ENCODE measurements around the gene RUFY1.
"Not testable (repeated sequence)": the region's sequence is repeated elsewhere in the genome, so short reads cannot be mapped to it uniquely, and the experiment has no call there.

The RUFY1 gene

GRCh38 chr5:179550511-179551342 lies at the start of gene RUFY1:
RUFY1 (plus strand) TSS chr5:179550554; CDS start chr5:179550570, 16 bp downstream.
- Histone ChIP-seq H2AFZ (ENCODE audit: low read depth, low read length, severe bottlenecking) (peak within 1 kb of the TSS; percentile 80), H3K4me2 (ENCODE audit: low read depth, low read length, poor library complexity, severe bottlenecking) (peak within 1 kb of the TSS; percentile 92), H3K4me3 (ENCODE audit: insufficient read depth, low read length, poor library complexity, severe bottlenecking) (peak within 1 kb of the TSS; percentile 93), H3K27me3 (ENCODE audit: low read length) (no peaks in the 10 kb centered on the region), H3K36me3 (ENCODE audit: low read length) (no peaks in the 10 kb centered on the region), H3K9me3 (ENCODE audit: insufficient read depth, low read length) (no peaks in the 10 kb centered on the region), H3K9me2 (replicated peaks; ENCODE audit: insufficient read depth, low read length) (no peaks in the 10 kb centered on the region), H4K20me1 (ENCODE audit: low read depth, low read length) (no peaks in the 10 kb centered on the region), H3K9ac (ENCODE audit: low read length) (peak within 1 kb of the TSS; percentile 83), H3K79me2 (ENCODE audit: insufficient read depth, low read length) (peaks cover 45% of the 10 kb centered on the region), H3K27ac (ENCODE audit: low read depth, low read length) (peak within 1 kb of the TSS; percentile 86), H3F3A (ENCODE audit: insufficient read depth) (peaks cover 7% of the 10 kb centered on the region)
- TF ChIP-seq CTCF (IDR thresholded peaks at IDR 0.05; ENCODE audit: insufficient read depth, low read length, poor library complexity, severe bottlenecking): no peak
- no peak for TF ChIP-seq EZH2phosphoT487 (conservative IDR thresholded peaks at IDR 0.05; ENCODE audit: low read length)

- not testable (repeated sequence) for H3K36me3 ChIP-seq (ENCODE audit: low read length); H3K9me3 ChIP-seq (ENCODE audit: insufficient read depth, low read length); H3K4me3 ChIP-seq (ENCODE audit: insufficient read depth, low read length, poor library complexity, severe bottlenecking); H3K9me2 ChIP-seq (replicated peaks; ENCODE audit: insufficient read depth, low read length); H3K9ac ChIP-seq (ENCODE audit: low read length); H2AFZ ChIP-seq (ENCODE audit: low read depth, low read length, severe bottlenecking); H4K20me1 ChIP-seq (ENCODE audit: low read depth, low read length); H3K4me2 ChIP-seq (ENCODE audit: low read depth, low read length, poor library complexity, severe bottlenecking); H3K27ac ChIP-seq (ENCODE audit: low read depth, low read length); H3K79me2 ChIP-seq (ENCODE audit: insufficient read depth, low read length); H3F3A ChIP-seq (ENCODE audit: insufficient read depth); H3K27me3 ChIP-seq (ENCODE audit: low read length)
These were observed 48.4 kb upstream of the RUFY1 start for GRCh38 chr5:179501997-179502396.

- not testable (repeated sequence) for H3K9me2 ChIP-seq (replicated peaks; ENCODE audit: insufficient read depth, low read length); H3K4me2 ChIP-seq (ENCODE audit: low read depth, low read length, poor library complexity, severe bottlenecking); H3K9me3 ChIP-seq (ENCODE audit: insufficient read depth, low read length); H3K9ac ChIP-seq (ENCODE audit: low read length); H3F3A ChIP-seq (ENCODE audit: insufficient read depth); H2AFZ ChIP-seq (ENCODE audit: low read depth, low read length, severe bottlenecking); H3K36me3 ChIP-seq (ENCODE audit: low read length); H3K79me2 ChIP-seq (ENCODE audit: insufficient read depth, low read length); H3K27me3 ChIP-seq (ENCODE audit: low read length); H3K4me3 ChIP-seq (ENCODE audit: insufficient read depth, low read length, poor library complexity, severe bottlenecking); H3K27ac ChIP-seq (ENCODE audit: low read depth, low read length); H4K20me1 ChIP-seq (ENCODE audit: low read depth, low read length)
These were observed 47.9 kb upstream of the RUFY1 start for GRCh38 chr5:179502420-179502819.

GRCh38 chr5:179504191-179504590 lies 46.2 kb upstream of the RUFY1 start:
- Histone ChIP-seq H3F3A (ENCODE audit: insufficient read depth) (no peaks in the 10 kb centered on the region), H3K79me2 (ENCODE audit: insufficient read depth, low read length) (no peaks in the 10 kb centered on the region), H3K4me3 (ENCODE audit: insufficient read depth, low read length, poor library complexity, severe bottlenecking) (no peak overlapping the region), H3K9me3 (ENCODE audit: insufficient read depth, low read length) (no peaks in the 10 kb centered on the region), H4K20me1 (ENCODE audit: low read depth, low read length) (no peaks in the 10 kb centered on the region), H3K9me2 (replicated peaks; ENCODE audit: insufficient read depth, low read length) (no peaks in the 10 kb centered on the region), H3K27ac (ENCODE audit: low read depth, low read length) (no peak overlapping the region), H2AFZ (ENCODE audit: low read depth, low read length, severe bottlenecking) (no peak overlapping the region), H3K4me2 (ENCODE audit: low read depth, low read length, poor library complexity, severe bottlenecking) (no peak overlapping the region), H3K27me3 (ENCODE audit: low read length) (no peaks in the 10 kb centered on the region), H3K9ac (ENCODE audit: low read length) (no peak overlapping the region), H3K36me3 (ENCODE audit: low read length) (no peaks in the 10 kb centered on the region)
- TF ChIP-seq EZH2phosphoT487 (conservative IDR thresholded peaks at IDR 0.05; ENCODE audit: low read length) (no peak), CTCF (IDR thresholded peaks at IDR 0.05; ENCODE audit: insufficient read depth, low read length, poor library complexity, severe bottlenecking) (no peak)
